Measurements from ENCODE around the gene PCP4. TPM values are rescaled to one million over a fixed set of nuclear protein-coding genes. Genes with fewer than 3 reads are reported as not detected.
"Not testable (repeated sequence)": the region's sequence is repeated elsewhere in the genome, so short reads cannot be mapped to it uniquely, and the experiment has no call there.

PCP4 gene
- total RNA-seq, 1 donor from 2014 or later = 18.1 TPM

GRCh38 chr21:39888848-39889247 lies 21.6 kb downstream of the PCP4 start:
- H3K4me1 Mint-ChIP-seq = peaks cover 2% of the 10 kb centered on the region
- no peaks in the 10 kb centered on the region for H3K9me3 Mint-ChIP-seq
- no peak overlapping the region for H3K27ac Mint-ChIP-seq
- DNase-seq (ENCODE audit: low spot score in 2 of 2, unreplicated experiment in 2 of 2) = no peak
- H3K4me3 Mint-ChIP-seq = no peak overlapping the region
- H3K27me3 Mint-ChIP-seq (ENCODE audit: low read depth) = no peaks in the 10 kb centered on the region
- TF ChIP-seq, protein P1, sequence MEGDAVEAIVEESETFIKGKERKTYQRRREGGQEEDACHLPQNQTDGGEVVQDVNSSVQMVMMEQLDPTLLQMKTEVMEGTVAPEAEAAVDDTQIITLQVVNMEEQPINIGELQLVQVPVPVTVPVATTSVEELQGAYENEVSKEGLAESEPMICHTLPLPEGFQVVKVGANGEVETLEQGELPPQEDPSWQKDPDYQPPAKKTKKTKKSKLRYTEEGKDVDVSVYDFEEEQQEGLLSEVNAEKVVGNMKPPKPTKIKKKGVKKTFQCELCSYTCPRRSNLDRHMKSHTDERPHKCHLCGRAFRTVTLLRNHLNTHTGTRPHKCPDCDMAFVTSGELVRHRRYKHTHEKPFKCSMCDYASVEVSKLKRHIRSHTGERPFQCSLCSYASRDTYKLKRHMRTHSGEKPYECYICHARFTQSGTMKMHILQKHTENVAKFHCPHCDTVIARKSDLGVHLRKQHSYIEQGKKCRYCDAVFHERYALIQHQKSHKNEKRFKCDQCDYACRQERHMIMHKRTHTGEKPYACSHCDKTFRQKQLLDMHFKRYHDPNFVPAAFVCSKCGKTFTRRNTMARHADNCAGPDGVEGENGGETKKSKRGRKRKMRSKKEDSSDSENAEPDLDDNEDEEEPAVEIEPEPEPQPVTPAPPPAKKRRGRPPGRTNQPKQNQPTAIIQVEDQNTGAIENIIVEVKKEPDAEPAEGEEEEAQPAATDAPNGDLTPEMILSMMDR (IDR thresholded peaks at IDR 0.05; ENCODE audit: unreplicated experiment) = no peak
- no peaks in the 10 kb centered on the region for H3K36me3 Mint-ChIP-seq

- Mint-ChIP-seq H3K9me3 (peaks cover 5% of the 10 kb centered on the region), H3K36me3 (peaks cover 4% of the 10 kb centered on the region), H3K4me1 (no peaks in the 10 kb centered on the region), H3K27me3 (ENCODE audit: low read depth) (no peaks in the 10 kb centered on the region), H3K27ac (no peak overlapping the region), H3K4me3 (no peak overlapping the region)
- no peak for DNase-seq (ENCODE audit: low spot score in 2 of 2, unreplicated experiment in 2 of 2)
- TF ChIP-seq, protein P1 (IDR thresholded peaks at IDR 0.05; ENCODE audit: unreplicated experiment) = no peak
Measured at GRCh38 chr21:39891111-39891510, 23.9 kb downstream of the PCP4 start.

- H3K27ac Mint-ChIP-seq; H3K4me1 Mint-ChIP-seq; H3K36me3 Mint-ChIP-seq; H3K27me3 Mint-ChIP-seq (ENCODE audit: low read depth); H3K9me3 Mint-ChIP-seq; DNase-seq (ENCODE audit: low spot score in 2 of 2, unreplicated experiment in 2 of 2); H3K4me3 Mint-ChIP-seq: not testable (repeated sequence)
Measured at GRCh38 chr21:39891863-39892262, 24.6 kb downstream of the PCP4 start.

- DNase-seq (ENCODE audit: low spot score in 2 of 2, unreplicated experiment in 2 of 2) = no peak
- TF ChIP-seq, protein P1 (IDR thresholded peaks at IDR 0.05; ENCODE audit: unreplicated experiment) = no peak
- Mint-ChIP-seq H3K27ac (peak overlapping the region; percentile 62), H3K9me3 (no peaks in the 10 kb centered on the region), H3K4me1 (peaks cover 13% of the 10 kb centered on the region), H3K4me3 (no peak overlapping the region), H3K36me3 (peaks cover 2% of the 10 kb centered on the region), H3K27me3 (ENCODE audit: low read depth) (no peaks in the 10 kb centered on the region)
Measured at GRCh38 chr21:39900491-39900890, 33.3 kb downstream of the PCP4 start.

DNA sequence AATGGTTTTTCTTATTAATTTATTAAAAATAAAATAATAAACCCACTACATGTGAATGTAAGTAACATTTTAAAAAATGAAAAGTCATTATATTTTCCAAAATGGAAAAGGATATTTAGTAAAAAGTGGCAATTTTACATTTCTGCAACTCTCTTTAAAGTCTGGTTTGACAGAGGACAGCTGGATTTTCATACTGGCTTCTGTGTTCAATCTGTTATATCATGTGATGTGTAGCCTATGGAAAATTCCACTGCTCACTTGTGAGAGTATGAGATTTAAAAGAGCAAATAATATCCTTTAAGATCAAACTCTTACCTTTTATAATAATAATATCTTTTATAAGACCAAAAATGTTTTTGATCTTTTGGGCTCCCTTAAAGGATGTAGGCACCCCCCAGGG lies 33.7 kb downstream of the PCP4 start:
- no peak for DNase-seq (ENCODE audit: low spot score in 2 of 2, unreplicated experiment in 2 of 2)
- no peaks in the 10 kb centered on the region for H3K27me3 Mint-ChIP-seq (ENCODE audit: low read depth)
- H3K4me3 Mint-ChIP-seq = no peak overlapping the region
- no peaks in the 10 kb centered on the region for H3K9me3 Mint-ChIP-seq
- H3K4me1 Mint-ChIP-seq = peaks cover 13% of the 10 kb centered on the region
- H3K36me3 Mint-ChIP-seq = peaks cover 2% of the 10 kb centered on the region
- TF ChIP-seq, protein P1 (IDR thresholded peaks at IDR 0.05; ENCODE audit: unreplicated experiment) = no peak
- H3K27ac Mint-ChIP-seq = no peak overlapping the region

- peaks cover 2% of the 10 kb centered on the region for H3K36me3 Mint-ChIP-seq
- peaks cover 19% of the 10 kb centered on the region for H3K4me1 Mint-ChIP-seq
Measured at GRCh38 chr21:39902986-39903385, 35.7 kb downstream of the PCP4 start.

More at GRCh38 chr21:39902986-39903385, 35.7 kb downstream of the PCP4 start:
- TF ChIP-seq, protein P1 (IDR thresholded peaks at IDR 0.05; ENCODE audit: unreplicated experiment) = no peak
- DNase-seq (ENCODE audit: low spot score in 2 of 2, unreplicated experiment in 2 of 2) = no peak
- Mint-ChIP-seq H3K27ac (no peak overlapping the region), H3K4me3 (no peak overlapping the region), H3K9me3 (no peaks in the 10 kb centered on the region), H3K27me3 (ENCODE audit: low read depth) (no peaks in the 10 kb centered on the region)

All from mesothelial cell of epicardium (in vitro differentiated cells).